ENCODE measurements around the gene MYT1. TPM values are rescaled to one million over a fixed set of nuclear protein-coding genes. Genes with fewer than 3 reads are reported as not detected.

The MYT1 gene
- 0.14 TPM in 1 of 2 replicates, not detected in the other for total RNA-seq (2011; cell fraction: chromatin; rRNA removed; ENCODE audit: low replicate concordance)
- total RNA-seq (2011; cell fraction: nucleolus; rRNA removed) = 0.26 TPM in 1 of 2 replicates, not detected in the other
- total RNA-seq (2011; cell fraction: nucleoplasm; rRNA removed) = not detected in 2 replicates
- 0.12 TPM in 1 of 2 replicates, not detected in the other for total RNA-seq (2014; rRNA removed)
- total RNA-seq (2014; rRNA removed; fragmentation: Illumina TruSeq; extraction: Trizol) = 0.04 TPM in 1 of 2 replicates, not detected in the other
- total RNA-seq (2015; rRNA removed; fragmentation: Illumina TruSeq; extraction: Trizol) = not detected in 2 replicates
- total RNA-seq (2021) = 0.02 TPM in 1 of 2 replicates, not detected in the other
- 0.10 and 0.12 TPM in 2 replicates for polyA plus RNA-seq (2011; rRNA removed)
- polyA plus RNA-seq (2011; cell fraction: cytosol; rRNA removed) = 0.03 and 0.13 TPM in 2 replicates
- 0.04 and 0.17 TPM in 2 replicates for polyA plus RNA-seq (2011; cell fraction: nucleus; rRNA removed)
- polyA plus RNA-seq (2012) = 0.04 and 0.07 TPM in 2 replicates
- 0.12 TPM in 1 of 2 replicates, not detected in the other for polyA plus RNA-seq (2014; fragmentation: Illumina TruSeq; extraction: Trizol)
- polyA plus RNA-seq (2014; fragmentation: Nextera tagmentation; extraction: Ambion mirVana) = under 1 TPM in 1 of 2 experiments, not detected in 1; 0.06 TPM
- polyA plus RNA-seq (2014; rRNA removed) = 0.05 TPM in 1 of 2 replicates, not detected in the other
- 0.07 and 0.09 TPM in 2 replicates for polyA minus RNA-seq (2011; rRNA and poly(A)+ RNA removed)
- polyA minus RNA-seq (2011; cell fraction: cytosol; rRNA and poly(A)+ RNA removed) = not detected in 2 replicates
- 0.11 TPM in 1 of 2 replicates, not detected in the other for polyA minus RNA-seq (2011; cell fraction: nucleus; rRNA and poly(A)+ RNA removed)
- percentile 8 among the genes with signal in this experiment for Bru-seq, nascent RNA
- BruChase-seq, experiment 1, labeled RNA remaining after a 2-hour chase = percentile 7 among the genes with signal in this experiment
- BruChase-seq, experiment 2, labeled RNA remaining after a 6-hour chase = percentile 14 among the genes with signal in this experiment
- long read RNA-seq, experiment 1, partial matches to known transcripts = 1 of 1 reads
- long read RNA-seq, experiment 1, other reads (novel, unspliced or antisense) = 0 of 1 reads
- long read RNA-seq, experiment 2, partial matches to known transcripts = 1 of 1 reads
- long read RNA-seq, experiment 2, other reads (novel, unspliced or antisense) = 0 of 1 reads
- long read RNA-seq, experiment 3 = 0 reads

GRCh38 chr20:64164123-64164836, at the start of gene MYT1:
MYT1 (plus strand) TSS chr20:64164452; CDS start chr20:64198862, 34,410 bp downstream.
- H3K4me2 ChIP-seq (ENCODE audit: insufficient read depth, low read length) = no peak within 1 kb of the TSS
- ChIA-PET CTCF (ENCODE audit: low intra/inter-chr PET ratio) (no interaction called here), POLR2A (no interaction called here)
- no TSS peak for BruUV-seq (replicated peaks)
- no peaks in the 10 kb centered on the region for H3K79me2 ChIP-seq (ENCODE audit: control insufficient read depth, insufficient read depth, low read length)
- peaks cover 6% of the 10 kb centered on the region; the same call in 1 of the 2 replicates for H4K20me1 ChIP-seq (replicated peaks; ENCODE audit: control insufficient read depth, insufficient read depth, low read length)
- no peak within 1 kb of the TSS for H2AFZ ChIP-seq (ENCODE audit: low read depth, low read length)
- peaks cover 0 to 7% of the 10 kb centered on the region in 2 experiments; a peak in 1 of 5 replicates for H3K4me1 ChIP-seq (replicated peaks in 1 of 2; ENCODE audit: control insufficient read depth in 2 of 2, insufficient read depth in 2 of 2, low read length in 2 of 2)
- in situ Hi-C loops (cut with MboI) = no loop called here
- no peak within 1 kb of the TSS for H3K4me3 ChIP-seq
- TF ChIP-seq THRAP3 (IDR thresholded peaks at IDR 0.05; ENCODE audit: borderline replicate concordance) (no peak), NCOA2 (IDR thresholded peaks at IDR 0.05; ENCODE audit: partially characterized antibody in 2 of 2) (no peak), ARID2 (IDR thresholded peaks at IDR 0.05) (no peak), PRDM10 (IDR thresholded peaks at IDR 0.05; ENCODE audit: partially characterized antibody) (peak; percentile 96)
- DNase-seq (ENCODE audit: extremely low read depth in 1 of 4, low spot score in 3 of 4) (no peak), ATAC-seq (no peak), FAIRE-seq (no peak)
- peaks cover 4% of the 10 kb centered on the region for H3K9me1 ChIP-seq (ENCODE audit: control insufficient read depth, insufficient read depth, low read length)
- 2% methylated on average over 19 of the region's 21 CpGs for whole genome bisulfite sequencing (ENCODE audit: insufficient coverage, low coverage, missing lambda C conversion rate)
- H3K36me3 ChIP-seq (ENCODE audit: control insufficient read depth, insufficient read depth, low read length) = no peaks in the 10 kb centered on the region
- H3K9me3 ChIP-seq (replicated peaks; ENCODE audit: control insufficient read depth, insufficient read depth, low read depth, low read length) = no peaks in the 10 kb centered on the region
- peaks cover 39 to 88% of the 10 kb centered on the region in 2 experiments for H3K27me3 ChIP-seq (ENCODE audit: control insufficient read depth in 2 of 2, insufficient read depth in 2 of 2, low read length in 2 of 2)
- no peak within 1 kb of the TSS for H3K9ac ChIP-seq (ENCODE audit: insufficient read depth in 1 of 2, low read depth in 2 of 2, low read length in 2 of 2)
- H3K27ac ChIP-seq (ENCODE audit: extremely low read depth, low read depth, low read length) = no peak within 1 kb of the TSS
- intact Hi-C loops (cut with micrococcal nuclease) = no loop called here
